Measurements from ENCODE around the gene TEAD4.

DNA sequence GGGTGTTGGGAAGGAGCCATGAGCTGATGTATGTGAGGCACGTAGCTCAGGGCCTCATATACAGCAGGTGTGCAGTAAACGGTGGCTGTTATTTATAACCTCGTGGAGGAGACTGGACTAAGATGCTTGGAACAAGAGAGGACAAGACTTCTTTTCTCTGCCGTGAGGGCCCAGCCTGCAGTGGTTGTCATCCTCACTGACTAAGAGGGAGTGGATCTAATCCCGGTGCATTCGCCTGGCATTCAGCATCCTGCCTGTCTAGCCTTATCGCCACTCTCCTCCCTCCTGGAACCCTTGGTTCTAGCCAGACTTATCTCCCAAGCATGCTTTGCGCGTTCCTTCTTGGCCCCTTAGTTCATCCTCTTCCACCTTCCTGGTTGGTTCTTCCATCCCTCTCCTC is 121.9 kb downstream of the TEAD4 start:
- TF ChIP-seq, protein P1, sequence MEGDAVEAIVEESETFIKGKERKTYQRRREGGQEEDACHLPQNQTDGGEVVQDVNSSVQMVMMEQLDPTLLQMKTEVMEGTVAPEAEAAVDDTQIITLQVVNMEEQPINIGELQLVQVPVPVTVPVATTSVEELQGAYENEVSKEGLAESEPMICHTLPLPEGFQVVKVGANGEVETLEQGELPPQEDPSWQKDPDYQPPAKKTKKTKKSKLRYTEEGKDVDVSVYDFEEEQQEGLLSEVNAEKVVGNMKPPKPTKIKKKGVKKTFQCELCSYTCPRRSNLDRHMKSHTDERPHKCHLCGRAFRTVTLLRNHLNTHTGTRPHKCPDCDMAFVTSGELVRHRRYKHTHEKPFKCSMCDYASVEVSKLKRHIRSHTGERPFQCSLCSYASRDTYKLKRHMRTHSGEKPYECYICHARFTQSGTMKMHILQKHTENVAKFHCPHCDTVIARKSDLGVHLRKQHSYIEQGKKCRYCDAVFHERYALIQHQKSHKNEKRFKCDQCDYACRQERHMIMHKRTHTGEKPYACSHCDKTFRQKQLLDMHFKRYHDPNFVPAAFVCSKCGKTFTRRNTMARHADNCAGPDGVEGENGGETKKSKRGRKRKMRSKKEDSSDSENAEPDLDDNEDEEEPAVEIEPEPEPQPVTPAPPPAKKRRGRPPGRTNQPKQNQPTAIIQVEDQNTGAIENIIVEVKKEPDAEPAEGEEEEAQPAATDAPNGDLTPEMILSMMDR (IDR thresholded peaks at IDR 0.05) = no peak
- TF ChIP-seq POLR2A (IDR thresholded peaks at IDR 0.05) (no peak), POLR2AphosphoS5 (IDR thresholded peaks at IDR 0.05) (no peak)
